OCI-LY1 (cell line): ENCODE results near the gene ADAMTS15.

Source experiments
- CTCF ChIP-seq: fragments of 200-600 bp; sonication (generic), shearing (Covaris generic); IDR thresholded peaks from 2 replicates; pipeline ENCODE4 v1.5.1; 2017; ENCODE audit warnings: mild to moderate bottlenecking, antibody characterized with exemption, low read length, moderate library complexity, mixed read lengths
- EZH2 ChIP-seq: fragments of 200-600 bp; sonication (generic), shearing (Covaris generic); IDR thresholded peaks from 2 replicates; pipeline ENCODE4 v1.8.0; 2017; ENCODE audit warnings: borderline replicate concordance, mixed run types, mild to moderate bottlenecking, antibody characterized with exemption, low read length, moderate library complexity, mixed read lengths

GRCh38 chr11:130525307-130525706, 76.9 kb downstream of the ADAMTS15 start:
- TF ChIP-seq EZH2 (no peak), CTCF (no peak)
